MG63 (cell line): Measurements from ENCODE around the gene OBSCN. TPM values are rescaled to one million over a fixed set of nuclear protein-coding genes. Genes with fewer than 3 reads are reported as not detected.

Experiments used
- DNase-seq: peaks from one replicate; pipeline ENCODE4 v3.0.0-alpha.2; 2020
- H3K27me3 ChIP-seq: fragments of 250-450 bp; sonication (Bioruptor Pico); 2 replicates; pipeline ENCODE4 v1.5.1; 2020; ENCODE audit warnings: mild to moderate bottlenecking, moderate library complexity
- H3K36me3 ChIP-seq: fragments of 250-450 bp; sonication (Bioruptor Pico); 2 replicates; pipeline ENCODE4 v1.5.1; 2020; ENCODE audit warnings: mild to moderate bottlenecking, moderate library complexity
- H3K4me3 ChIP-seq: fragments of 250-450 bp; sonication (Bioruptor Pico); 2 replicates; pipeline ENCODE4 v1.5.1; 2020; ENCODE audit warnings: mild to moderate bottlenecking, moderate library complexity
- H3K9me3 ChIP-seq: fragments of 250-450 bp; sonication (Bioruptor Pico); 2 replicates; pipeline ENCODE4 v1.5.1; 2020; ENCODE audit warnings: mild to moderate bottlenecking, moderate library complexity
- total RNA-seq: library from RNA; depleted of rRNA; stranded (reverse); fragments of >200 nt; shearing (Covaris generic); gene quantifications from 2 replicates; pipeline ENCODE4 v1.2.3, GENCODE V29; 2014; ENCODE audit warnings: low replicate concordance; rRNA removed

OBSCN gene
- total RNA-seq, 1 experiment from 2014 or later, result 2.8 TPM

DNA sequence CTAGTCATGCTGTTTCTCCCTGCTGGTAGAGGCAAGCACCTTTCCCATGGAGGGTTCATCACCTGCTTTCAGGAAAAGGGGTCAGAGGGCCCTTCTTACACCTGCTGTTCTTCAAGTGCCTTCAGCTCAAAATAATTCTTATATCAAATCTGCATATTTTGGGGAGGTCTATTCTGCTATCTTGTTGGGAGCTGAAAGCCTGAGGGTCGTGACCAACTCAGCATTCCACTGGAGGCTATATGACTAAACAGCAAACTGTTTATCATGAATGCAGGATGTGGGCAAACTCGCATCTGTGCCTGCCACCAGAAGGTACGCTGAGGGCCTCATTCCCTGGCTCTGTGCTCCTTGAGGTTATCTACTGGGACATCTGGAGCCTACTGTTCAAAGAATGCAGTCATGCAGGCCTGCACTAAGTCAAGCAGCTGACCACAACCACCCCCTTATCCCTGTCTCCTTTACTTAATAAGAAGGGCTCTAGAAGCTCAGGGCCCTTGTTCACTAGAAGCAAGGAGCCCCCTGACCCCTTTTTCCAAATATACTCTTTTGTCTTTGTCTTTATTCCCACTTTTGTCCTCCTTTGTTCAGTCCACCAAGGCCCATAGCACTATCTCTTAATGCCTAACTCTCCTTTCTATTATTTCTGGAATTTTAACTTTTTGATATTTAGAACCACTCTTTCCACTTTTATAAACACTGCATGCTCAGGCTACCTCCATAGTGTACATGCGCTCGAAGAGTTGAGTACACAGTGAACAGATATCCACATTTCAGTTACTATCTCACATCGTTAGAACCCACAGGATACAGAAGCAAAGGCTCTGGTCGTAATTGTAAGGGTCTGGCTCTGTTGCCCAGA is 213.4 kb downstream of the OBSCN start:
- Histone ChIP-seq H3K4me3 (no peak overlapping the region), H3K27me3 (peaks cover 1% of the 10 kb centered on the region; the same call in 1 of the 2 replicates), H3K36me3 (no peaks in the 10 kb centered on the region), H3K9me3 (no peaks in the 10 kb centered on the region)
- no peak for DNase-seq

- Histone ChIP-seq H3K9me3 (no peaks in the 10 kb centered on the region), H3K36me3 (no peaks in the 10 kb centered on the region), H3K4me3 (no peak overlapping the region), H3K27me3 (no peaks in the 10 kb centered on the region)
- DNase-seq, result no peak
Measured at GRCh38 chr1:228423404-228424053, 215.7 kb downstream of the OBSCN start.

GRCh38 chr1:228424685-228425660 is 217.1 kb downstream of the OBSCN start:
- no peak overlapping the region for H3K4me3 ChIP-seq
- no peak for DNase-seq
- no peaks in the 10 kb centered on the region for H3K36me3 ChIP-seq
- no peaks in the 10 kb centered on the region; the same call in 1 of the 2 replicates for H3K27me3 ChIP-seq
- no peaks in the 10 kb centered on the region for H3K9me3 ChIP-seq

DNA sequence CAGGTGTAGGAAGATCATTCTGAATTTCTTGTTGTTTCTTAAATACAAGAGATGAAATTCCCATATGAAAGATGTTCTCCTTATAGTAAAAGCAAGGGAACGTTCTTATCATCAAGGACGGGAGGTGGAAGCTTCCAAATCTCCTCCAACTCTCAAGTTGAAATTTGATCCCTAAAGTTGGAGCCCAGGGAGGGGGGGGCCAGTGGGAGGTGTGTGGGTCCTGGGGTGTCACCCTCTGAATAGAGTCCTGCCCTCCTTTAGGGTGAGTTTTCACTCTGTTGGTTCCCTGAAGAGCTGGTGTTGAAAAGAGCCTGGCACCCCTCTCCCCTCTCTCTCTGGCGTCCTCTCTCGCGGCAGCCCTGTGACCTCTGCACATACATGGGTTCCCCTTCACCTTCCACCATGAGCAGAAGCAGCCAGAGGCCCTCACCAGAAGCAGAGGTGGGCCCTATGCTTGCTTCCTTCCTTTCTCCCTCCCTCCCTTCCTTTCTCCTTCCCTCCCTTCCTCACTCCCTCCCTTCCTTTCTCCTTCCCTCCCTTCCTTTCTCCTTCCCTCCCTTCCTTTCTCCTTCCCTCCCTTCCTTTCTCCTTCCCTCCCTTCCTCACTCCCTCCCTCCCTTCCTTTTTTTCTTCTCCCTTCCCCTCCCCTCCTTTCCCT is 218.8 kb downstream of the OBSCN start:
- Histone ChIP-seq H3K9me3 (no peaks in the 10 kb centered on the region), H3K4me3 (no peak overlapping the region), H3K36me3 (no peaks in the 10 kb centered on the region), H3K27me3 (no peaks in the 10 kb centered on the region; the same call in 1 of the 2 replicates)
- no peak for DNase-seq

- Histone ChIP-seq H3K4me3 (no peak overlapping the region), H3K27me3 (no peaks in the 10 kb centered on the region; the same call in 1 of the 2 replicates), H3K9me3 (no peaks in the 10 kb centered on the region), H3K36me3 (no peaks in the 10 kb centered on the region)
- no peak for DNase-seq
Measured at GRCh38 chr1:228428412-228428811, 220.6 kb downstream of the OBSCN start.

Other genes with a start within 250 kb of the OBSCN start
- gene WNT3A, start 201.0 kb upstream of the OBSCN start, total RNA-seq, result 0.52 TPM in 1 of 2 replicates, not detected in the other
- gene ARF1, start 125.3 kb upstream of the OBSCN start, total RNA-seq, result 324 and 413 TPM in 2 replicates
- gene C1orf35, start 104.7 kb upstream of the OBSCN start, total RNA-seq, result 38.6 and 39.0 TPM in 2 replicates
- 46.6 and 83.8 TPM in 2 replicates for gene MRPL55, start 98.7 kb upstream of the OBSCN start, total RNA-seq
- gene GUK1, start 67.8 kb upstream of the OBSCN start, total RNA-seq, result 246 and 425 TPM in 2 replicates
- gene GJC2, start 58.1 kb upstream of the OBSCN start, total RNA-seq, result 0.20 and 4.8 TPM in 2 replicates
- gene IBA57, start 42.2 kb upstream of the OBSCN start, total RNA-seq, result 2.0 and 19.4 TPM in 2 replicates
- 36.5 and 44.3 TPM in 2 replicates for gene TRIM11, start 198.8 kb downstream of the OBSCN start, total RNA-seq
- not detected in 2 replicates for gene TRIM17, start 208.8 kb downstream of the OBSCN start, total RNA-seq